Measurements from ENCODE around the gene TBX20.
"Not testable (repeated sequence)": the region's sequence is repeated elsewhere in the genome, so short reads cannot be mapped to it uniquely, and the experiment has no call there.

DNA sequence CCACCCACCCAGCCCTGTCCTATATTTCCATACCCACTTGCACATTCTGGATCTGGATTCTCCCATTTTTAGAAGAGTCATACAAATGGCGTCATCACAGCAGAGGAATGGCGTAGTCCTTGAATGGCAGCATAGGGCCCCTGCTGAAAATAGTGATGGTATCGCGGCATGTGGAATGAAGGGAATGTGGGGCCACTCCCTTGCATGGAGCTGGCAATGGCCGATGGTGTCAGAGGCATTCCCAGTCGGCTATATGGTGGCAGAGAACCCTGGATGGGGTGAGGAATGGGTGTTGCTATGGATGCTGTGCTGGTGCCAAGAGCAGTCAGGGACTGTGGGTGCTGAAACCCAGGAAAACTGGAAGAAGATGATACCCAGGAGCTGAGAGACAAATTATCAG, 51.5 kb downstream of the TBX20 start:
- TF ChIP-seq, protein P1, sequence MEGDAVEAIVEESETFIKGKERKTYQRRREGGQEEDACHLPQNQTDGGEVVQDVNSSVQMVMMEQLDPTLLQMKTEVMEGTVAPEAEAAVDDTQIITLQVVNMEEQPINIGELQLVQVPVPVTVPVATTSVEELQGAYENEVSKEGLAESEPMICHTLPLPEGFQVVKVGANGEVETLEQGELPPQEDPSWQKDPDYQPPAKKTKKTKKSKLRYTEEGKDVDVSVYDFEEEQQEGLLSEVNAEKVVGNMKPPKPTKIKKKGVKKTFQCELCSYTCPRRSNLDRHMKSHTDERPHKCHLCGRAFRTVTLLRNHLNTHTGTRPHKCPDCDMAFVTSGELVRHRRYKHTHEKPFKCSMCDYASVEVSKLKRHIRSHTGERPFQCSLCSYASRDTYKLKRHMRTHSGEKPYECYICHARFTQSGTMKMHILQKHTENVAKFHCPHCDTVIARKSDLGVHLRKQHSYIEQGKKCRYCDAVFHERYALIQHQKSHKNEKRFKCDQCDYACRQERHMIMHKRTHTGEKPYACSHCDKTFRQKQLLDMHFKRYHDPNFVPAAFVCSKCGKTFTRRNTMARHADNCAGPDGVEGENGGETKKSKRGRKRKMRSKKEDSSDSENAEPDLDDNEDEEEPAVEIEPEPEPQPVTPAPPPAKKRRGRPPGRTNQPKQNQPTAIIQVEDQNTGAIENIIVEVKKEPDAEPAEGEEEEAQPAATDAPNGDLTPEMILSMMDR (IDR thresholded peaks at IDR 0.05): not testable (repeated sequence)
- not testable (repeated sequence) for TF ChIP-seq EP300 (IDR thresholded peaks at IDR 0.05; ENCODE audit: low read depth); POLR2A (IDR thresholded peaks at IDR 0.05); POLR2AphosphoS5 (IDR thresholded peaks at IDR 0.05)
